Measurements from ENCODE around the gene RO60.
A peak's percentile ranks its signal among the peaks of the same experiment; 100 is the strongest.

The RO60 gene

DNA sequence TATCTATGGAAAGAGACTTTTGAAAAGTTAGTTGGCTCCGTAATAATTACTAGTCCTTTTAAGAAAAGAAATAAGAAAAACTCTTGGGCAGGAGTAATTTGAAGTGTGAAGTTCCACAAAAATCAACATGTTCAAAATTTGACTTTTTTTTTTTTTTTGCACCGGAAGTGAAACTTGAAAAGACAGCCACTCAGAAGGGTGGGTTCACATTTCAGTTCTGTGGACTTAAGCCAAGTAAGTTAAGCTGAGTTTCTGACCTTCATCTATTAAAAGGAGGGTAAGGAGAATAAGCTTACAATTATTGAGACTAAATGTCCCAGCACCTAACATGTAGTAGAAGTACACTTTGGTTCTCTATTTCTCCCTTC lies 11.0 kb downstream of the RO60 start:
- Histone ChIP-seq H3K9me2 (replicated peaks; ENCODE audit: insufficient read depth, low read length) (no peaks in the 10 kb centered on the region), H4K20me1 (ENCODE audit: insufficient read depth, low read length) (no peaks in the 10 kb centered on the region), H3K4me2 (ENCODE audit: low read depth, low read length) (peak overlapping the region; percentile 47), H2AFZ (ENCODE audit: low read length) (no peak overlapping the region), H3K27ac (ENCODE audit: low read length) (peak overlapping the region; percentile 48; the same call in 1 of the 2 replicates), H3F3A (ENCODE audit: insufficient read depth, low read length) (peaks cover 9% of the 10 kb centered on the region), H3K9me3 (replicated peaks; ENCODE audit: insufficient read depth, low read length) (no peaks in the 10 kb centered on the region), H3K4me1 (ENCODE audit: low read length) (peaks cover 24% of the 10 kb centered on the region), H3K9ac (ENCODE audit: low read length) (0 out of 2 replicates have a peak overlapping the region, but pooled peaks have one; percentile 2), H3K36me3 (replicated peaks; ENCODE audit: insufficient read depth, low read length) (no peaks in the 10 kb centered on the region), H3K4me3 (ENCODE audit: low read length) (0 out of 2 replicates have a peak overlapping the region, but pooled peaks have one; percentile 8), H3K79me2 (ENCODE audit: low read length) (peaks cover 71% of the 10 kb centered on the region), H3K27me3 (replicated peaks; ENCODE audit: insufficient read depth, low read length) (no peaks in the 10 kb centered on the region)
- DNase-seq, result peak; percentile 50
- TF ChIP-seq EZH2 (optimal IDR thresholded peaks at IDR 0.05; ENCODE audit: low read depth, low read length) (no peak), EZH2phosphoT487 (IDR thresholded peaks at IDR 0.05; ENCODE audit: low read length) (no peak)
- TF ChIP-seq, protein P1, sequence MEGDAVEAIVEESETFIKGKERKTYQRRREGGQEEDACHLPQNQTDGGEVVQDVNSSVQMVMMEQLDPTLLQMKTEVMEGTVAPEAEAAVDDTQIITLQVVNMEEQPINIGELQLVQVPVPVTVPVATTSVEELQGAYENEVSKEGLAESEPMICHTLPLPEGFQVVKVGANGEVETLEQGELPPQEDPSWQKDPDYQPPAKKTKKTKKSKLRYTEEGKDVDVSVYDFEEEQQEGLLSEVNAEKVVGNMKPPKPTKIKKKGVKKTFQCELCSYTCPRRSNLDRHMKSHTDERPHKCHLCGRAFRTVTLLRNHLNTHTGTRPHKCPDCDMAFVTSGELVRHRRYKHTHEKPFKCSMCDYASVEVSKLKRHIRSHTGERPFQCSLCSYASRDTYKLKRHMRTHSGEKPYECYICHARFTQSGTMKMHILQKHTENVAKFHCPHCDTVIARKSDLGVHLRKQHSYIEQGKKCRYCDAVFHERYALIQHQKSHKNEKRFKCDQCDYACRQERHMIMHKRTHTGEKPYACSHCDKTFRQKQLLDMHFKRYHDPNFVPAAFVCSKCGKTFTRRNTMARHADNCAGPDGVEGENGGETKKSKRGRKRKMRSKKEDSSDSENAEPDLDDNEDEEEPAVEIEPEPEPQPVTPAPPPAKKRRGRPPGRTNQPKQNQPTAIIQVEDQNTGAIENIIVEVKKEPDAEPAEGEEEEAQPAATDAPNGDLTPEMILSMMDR (IDR thresholded peaks at IDR 0.05; ENCODE audit: low read length), result no peak

DNA sequence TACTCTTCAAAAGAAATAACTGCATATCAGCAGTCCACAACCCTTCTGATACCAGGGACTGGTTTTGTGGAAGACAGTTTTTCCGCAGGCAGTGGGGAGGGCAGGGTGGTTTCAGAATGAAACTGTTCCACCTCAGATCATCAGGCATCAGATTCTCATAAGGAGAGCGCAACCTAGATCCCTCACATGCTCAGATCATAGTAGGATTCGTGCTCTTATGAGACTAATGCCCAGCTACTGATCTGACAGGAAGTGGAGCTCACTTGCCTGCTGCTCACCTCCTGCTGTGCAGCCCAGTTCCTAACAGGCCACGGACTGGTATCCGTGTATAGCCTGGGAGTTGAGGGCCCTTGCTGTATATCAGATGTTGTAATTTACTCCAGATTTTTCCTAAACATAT lies 11.5 kb downstream of the RO60 start:
- DNase-seq, result peak; percentile 56
- Histone ChIP-seq H3K9ac (ENCODE audit: low read length) (peak overlapping the region; percentile 1; the same call in 1 of the 2 replicates), H3K27ac (ENCODE audit: low read length) (peak overlapping the region; percentile 48; the same call in 1 of the 2 replicates), H3K27me3 (replicated peaks; ENCODE audit: insufficient read depth, low read length) (no peaks in the 10 kb centered on the region), H3K79me2 (ENCODE audit: low read length) (peaks cover 71% of the 10 kb centered on the region), H3K9me3 (replicated peaks; ENCODE audit: insufficient read depth, low read length) (no peaks in the 10 kb centered on the region), H2AFZ (ENCODE audit: low read length) (no peak overlapping the region), H3K9me2 (replicated peaks; ENCODE audit: insufficient read depth, low read length) (no peaks in the 10 kb centered on the region), H4K20me1 (ENCODE audit: insufficient read depth, low read length) (no peaks in the 10 kb centered on the region), H3K4me2 (ENCODE audit: low read depth, low read length) (peak overlapping the region; percentile 37), H3F3A (ENCODE audit: insufficient read depth, low read length) (peaks cover 9% of the 10 kb centered on the region), H3K4me3 (ENCODE audit: low read length) (no peak overlapping the region), H3K4me1 (ENCODE audit: low read length) (peaks cover 24% of the 10 kb centered on the region), H3K36me3 (replicated peaks; ENCODE audit: insufficient read depth, low read length) (no peaks in the 10 kb centered on the region)
- TF ChIP-seq EZH2 (optimal IDR thresholded peaks at IDR 0.05; ENCODE audit: low read depth, low read length) (no peak), EZH2phosphoT487 (IDR thresholded peaks at IDR 0.05; ENCODE audit: low read length) (no peak)
- TF ChIP-seq, protein P1 (IDR thresholded peaks at IDR 0.05; ENCODE audit: low read length), result no peak

DNA sequence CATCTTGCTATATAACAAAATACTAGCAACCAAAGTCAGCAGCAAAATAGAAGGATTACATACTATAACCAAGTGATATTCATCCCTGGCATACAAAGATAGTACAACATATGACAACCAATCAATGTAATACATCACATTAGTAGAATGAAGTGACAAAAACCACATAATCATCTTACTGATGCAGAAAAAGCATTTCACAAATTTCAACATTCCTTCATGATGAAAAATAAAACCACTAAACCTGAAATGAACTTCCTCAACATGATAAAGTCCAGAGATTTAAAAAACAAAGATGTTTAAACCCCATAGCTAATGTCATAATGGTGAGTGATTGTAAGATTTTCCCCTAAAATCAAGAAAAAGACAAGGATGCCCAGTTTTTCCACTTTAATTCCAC lies 18.6 kb downstream of the RO60 start:
- TF ChIP-seq EZH2 (optimal IDR thresholded peaks at IDR 0.05; ENCODE audit: low read depth, low read length), result no peak
- no peak for TF ChIP-seq EZH2phosphoT487 (IDR thresholded peaks at IDR 0.05; ENCODE audit: low read length)
- TF ChIP-seq, protein P1 (IDR thresholded peaks at IDR 0.05; ENCODE audit: low read length), result no peak
- H3K4me2 ChIP-seq (ENCODE audit: low read depth, low read length), result no peak overlapping the region

More for the DNA sequence above, 18.6 kb downstream of the RO60 start:
- H3K9ac ChIP-seq (ENCODE audit: low read length), result no peak overlapping the region
- H3K4me3 ChIP-seq (ENCODE audit: low read length), result no peak overlapping the region
- H2AFZ ChIP-seq (ENCODE audit: low read length), result no peak overlapping the region
- no peak for DNase-seq
- no peaks in the 10 kb centered on the region for H4K20me1 ChIP-seq (ENCODE audit: insufficient read depth, low read length)
- no peaks in the 10 kb centered on the region for H3K9me2 ChIP-seq (replicated peaks; ENCODE audit: insufficient read depth, low read length)
- H3K9me3 ChIP-seq (replicated peaks; ENCODE audit: insufficient read depth, low read length), result no peaks in the 10 kb centered on the region
- H3K27ac ChIP-seq (ENCODE audit: low read length), result no peak overlapping the region
- H3K27me3 ChIP-seq (replicated peaks; ENCODE audit: insufficient read depth, low read length), result no peaks in the 10 kb centered on the region
- peaks cover 9% of the 10 kb centered on the region for H3K4me1 ChIP-seq (ENCODE audit: low read length)
- H3K79me2 ChIP-seq (ENCODE audit: low read length), result peaks cover 21% of the 10 kb centered on the region
- peaks cover 22% of the 10 kb centered on the region for H3K36me3 ChIP-seq (replicated peaks; ENCODE audit: insufficient read depth, low read length)
- H3F3A ChIP-seq (ENCODE audit: insufficient read depth, low read length), result peaks cover 9% of the 10 kb centered on the region

All from MM.1S (cell line).